ENCODE measurements around the gene PTTG1IP2. TPM values are rescaled to one million over a fixed set of nuclear protein-coding genes. Genes with fewer than 3 reads are reported as not detected.

PTTG1IP2 gene
- total RNA-seq, 2 donors from 2014 or later = not detected

DNA sequence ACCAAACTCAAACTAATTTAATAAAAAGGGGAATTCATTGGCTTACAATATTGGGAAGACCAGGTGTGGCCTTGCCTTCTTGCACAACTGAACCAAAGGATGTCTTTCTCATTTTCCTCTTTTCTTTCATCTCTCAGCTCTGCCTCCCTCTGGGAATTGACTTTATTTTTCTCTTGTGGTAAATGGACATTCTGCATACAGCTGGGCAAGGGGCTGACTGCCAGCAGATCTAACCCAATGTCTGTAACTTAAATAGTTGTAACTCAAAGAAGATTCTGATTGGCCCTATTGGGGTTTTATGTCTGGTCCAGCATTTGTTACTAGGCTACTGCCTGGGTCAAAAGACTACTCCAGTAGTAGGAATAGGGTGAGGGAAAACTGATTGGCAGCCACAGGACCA, 15.3 kb downstream of the PTTG1IP2 start:
- intact Hi-C loops (cut with DNase I) = no loop called here
- no peak overlapping the region for H3K27ac ChIP-seq
- ATAC-seq = no peak
- H3K27me3 ChIP-seq = no peaks in the 10 kb centered on the region
- no peaks in the 10 kb centered on the region for H3K9me3 ChIP-seq
- no peak for DNase-seq
- H3K4me1 ChIP-seq = no peaks in the 10 kb centered on the region
- no peak overlapping the region for H3K4me3 ChIP-seq
- no peaks in the 10 kb centered on the region for H3K36me3 ChIP-seq (replicated peaks in 1 of 2; ENCODE audit: insufficient read depth in 1 of 2, low read depth in 2 of 2)
- TF ChIP-seq, protein P1, sequence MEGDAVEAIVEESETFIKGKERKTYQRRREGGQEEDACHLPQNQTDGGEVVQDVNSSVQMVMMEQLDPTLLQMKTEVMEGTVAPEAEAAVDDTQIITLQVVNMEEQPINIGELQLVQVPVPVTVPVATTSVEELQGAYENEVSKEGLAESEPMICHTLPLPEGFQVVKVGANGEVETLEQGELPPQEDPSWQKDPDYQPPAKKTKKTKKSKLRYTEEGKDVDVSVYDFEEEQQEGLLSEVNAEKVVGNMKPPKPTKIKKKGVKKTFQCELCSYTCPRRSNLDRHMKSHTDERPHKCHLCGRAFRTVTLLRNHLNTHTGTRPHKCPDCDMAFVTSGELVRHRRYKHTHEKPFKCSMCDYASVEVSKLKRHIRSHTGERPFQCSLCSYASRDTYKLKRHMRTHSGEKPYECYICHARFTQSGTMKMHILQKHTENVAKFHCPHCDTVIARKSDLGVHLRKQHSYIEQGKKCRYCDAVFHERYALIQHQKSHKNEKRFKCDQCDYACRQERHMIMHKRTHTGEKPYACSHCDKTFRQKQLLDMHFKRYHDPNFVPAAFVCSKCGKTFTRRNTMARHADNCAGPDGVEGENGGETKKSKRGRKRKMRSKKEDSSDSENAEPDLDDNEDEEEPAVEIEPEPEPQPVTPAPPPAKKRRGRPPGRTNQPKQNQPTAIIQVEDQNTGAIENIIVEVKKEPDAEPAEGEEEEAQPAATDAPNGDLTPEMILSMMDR (IDR thresholded peaks at IDR 0.05) = no peak
- no peak for TF ChIP-seq POLR2A (IDR thresholded peaks at IDR 0.05)

DNA sequence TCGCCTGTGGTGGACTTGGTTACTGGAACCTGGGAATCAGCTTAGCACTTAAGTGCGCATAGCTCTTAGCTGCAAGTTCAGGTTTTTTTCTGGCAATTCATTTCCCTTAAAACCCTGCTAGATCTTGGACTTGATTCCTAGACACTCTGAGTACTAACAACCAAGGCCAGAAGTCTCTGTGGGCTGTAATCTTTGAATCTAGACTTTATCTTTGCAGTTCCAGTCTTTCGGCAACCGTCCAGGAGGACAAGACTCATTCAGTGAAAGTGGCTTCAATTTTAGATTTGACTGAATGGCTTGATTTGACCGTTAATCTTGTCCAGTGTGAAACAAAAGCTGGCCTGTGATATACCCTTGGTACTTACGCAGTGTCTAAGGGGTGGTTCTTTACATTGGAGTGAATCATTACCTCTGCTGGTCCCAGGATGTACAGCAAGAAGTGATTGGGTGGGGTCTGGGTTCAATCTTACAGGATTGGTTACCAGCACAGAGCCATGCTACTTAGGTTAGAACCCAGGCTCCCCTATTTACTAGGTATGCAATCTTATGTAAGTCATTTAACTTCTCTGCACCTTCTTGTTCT, 16.4 kb downstream of the PTTG1IP2 start:
- intact Hi-C loops (cut with DNase I) = no loop called here
- TF ChIP-seq POLR2A (IDR thresholded peaks at IDR 0.05) = no peak
- TF ChIP-seq, protein P1 (IDR thresholded peaks at IDR 0.05) = no peak
- 69 to 73% methylated on average over 5 to 6 of the region's 6 CpGs for WGBS, 2 donors

DNA sequence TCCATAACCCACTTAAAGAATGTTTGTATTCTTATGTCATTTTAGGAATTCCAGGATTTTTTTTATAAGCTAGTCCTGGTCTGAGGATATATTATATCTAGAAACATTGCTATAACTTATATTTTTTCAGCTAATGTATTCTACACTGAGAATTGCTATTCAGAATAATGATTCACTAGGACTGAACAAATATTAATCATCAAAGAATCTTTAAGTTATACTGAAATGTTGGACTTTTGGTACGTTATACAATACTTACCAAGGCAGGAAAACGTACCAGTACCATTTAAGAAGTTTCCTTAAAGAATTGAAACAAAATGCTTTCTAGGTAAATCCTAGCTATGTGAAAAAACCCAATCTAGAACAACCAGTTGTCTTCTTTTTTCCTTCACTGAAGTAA, 18.4 kb downstream of the PTTG1IP2 start:
- DNase-seq (no peak), ATAC-seq (no peak)
- no peaks in the 10 kb centered on the region for H3K36me3 ChIP-seq (replicated peaks in 1 of 2; ENCODE audit: insufficient read depth in 1 of 2, low read depth in 2 of 2)
- WGBS, 2 donors = 54 to 85% methylated on average over 2 of the region's 2 CpGs
- no peaks in the 10 kb centered on the region for H3K4me1 ChIP-seq
- H3K27me3 ChIP-seq = no peaks in the 10 kb centered on the region
- TF ChIP-seq, protein P1 (IDR thresholded peaks at IDR 0.05) = no peak
- TF ChIP-seq POLR2A (IDR thresholded peaks at IDR 0.05) = no peak
- no peak overlapping the region for H3K4me3 ChIP-seq
- H3K27ac ChIP-seq = no peak overlapping the region
- no peaks in the 10 kb centered on the region for H3K9me3 ChIP-seq
- intact Hi-C loops (cut with DNase I) = no loop called here

More for the DNA sequence above, 16.4 kb downstream of the PTTG1IP2 start:
- Histone ChIP-seq H3K27ac (no peak overlapping the region), H3K27me3 (no peaks in the 10 kb centered on the region), H3K36me3 (replicated peaks in 1 of 2; ENCODE audit: insufficient read depth in 1 of 2, low read depth in 2 of 2) (no peaks in the 10 kb centered on the region), H3K4me3 (no peak overlapping the region), H3K4me1 (no peaks in the 10 kb centered on the region), H3K9me3 (no peaks in the 10 kb centered on the region)
- DNase-seq (no peak), ATAC-seq (no peak)

DNA sequence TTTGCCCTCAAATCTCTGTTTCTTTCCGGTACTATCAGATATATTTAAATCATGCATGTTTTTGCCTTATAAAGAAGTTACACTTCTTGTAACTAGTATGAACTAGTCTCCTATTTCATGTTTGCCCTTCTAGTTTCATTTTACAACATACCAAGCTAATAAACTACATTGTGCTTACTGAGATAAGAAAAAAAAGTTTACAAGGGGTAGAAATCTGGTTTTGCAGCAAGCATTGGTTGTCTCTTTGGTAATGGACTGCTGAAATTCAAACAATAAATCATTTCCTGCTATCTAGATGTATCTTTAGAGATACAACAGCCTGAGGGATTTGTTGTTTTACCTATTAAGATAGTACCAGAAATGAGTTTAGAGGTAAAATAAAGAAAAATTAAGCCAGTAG, 18.8 kb downstream of the PTTG1IP2 start:
- DNase-seq = no peak
- Histone ChIP-seq H3K4me1 (no peaks in the 10 kb centered on the region), H3K9me3 (no peaks in the 10 kb centered on the region), H3K27me3 (no peaks in the 10 kb centered on the region), H3K27ac (no peak overlapping the region), H3K4me3 (no peak overlapping the region), H3K36me3 (replicated peaks in 1 of 2; ENCODE audit: insufficient read depth in 1 of 2, low read depth in 2 of 2) (no peaks in the 10 kb centered on the region)
- ATAC-seq = no peak
- WGBS, 2 donors = 68 to 85% methylated on average over 1 of the region's 1 CpG
- intact Hi-C loops (cut with DNase I) = no loop called here
- TF ChIP-seq POLR2A (IDR thresholded peaks at IDR 0.05) = no peak
- TF ChIP-seq, protein P1 (IDR thresholded peaks at IDR 0.05) = no peak

DNA sequence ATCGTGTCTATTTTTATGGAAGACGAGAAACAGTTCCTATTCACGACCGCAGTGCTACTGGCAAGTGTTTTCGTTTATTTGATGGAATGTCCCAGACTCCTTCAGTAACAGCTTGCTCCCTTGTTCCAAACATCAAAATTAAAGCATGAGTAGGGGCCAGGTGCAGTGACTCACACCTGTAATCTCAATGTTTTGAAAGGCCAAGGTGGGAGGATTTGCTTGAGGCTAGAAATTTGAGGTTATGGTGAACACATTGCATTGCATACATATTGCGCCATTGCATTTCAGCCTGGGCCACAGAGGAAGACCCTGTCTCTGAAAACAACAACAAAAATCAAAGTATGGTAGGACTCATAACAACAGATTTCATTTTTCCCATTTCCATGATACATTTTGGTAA, 22.8 kb downstream of the PTTG1IP2 start:
- no peak for TF ChIP-seq POLR2A (IDR thresholded peaks at IDR 0.05)
- TF ChIP-seq, protein P1 (IDR thresholded peaks at IDR 0.05) = no peak
- H3K9me3 ChIP-seq = no peaks in the 10 kb centered on the region
- no peak for ATAC-seq

More for the DNA sequence above, 22.8 kb downstream of the PTTG1IP2 start:
- no peak overlapping the region for H3K27ac ChIP-seq
- H3K4me1 ChIP-seq = no peaks in the 10 kb centered on the region
- WGBS, 2 donors = 92 to 98% methylated on average over 6 of the region's 6 CpGs
- no peaks in the 10 kb centered on the region for H3K27me3 ChIP-seq
- DNase-seq = no peak
- intact Hi-C loops (cut with DNase I) = no loop called here
- no peaks in the 10 kb centered on the region for H3K36me3 ChIP-seq (replicated peaks in 1 of 2; ENCODE audit: insufficient read depth in 1 of 2, low read depth in 2 of 2)
- no peak overlapping the region for H3K4me3 ChIP-seq
